Heart left ventricle (tissue), 16 donors: ENCODE data around the gene CLSTN2. TPM values are rescaled to one million over a fixed set of nuclear protein-coding genes. Genes with fewer than 3 reads are reported as not detected.

Experiments used
- ATAC-seq, 4 donors: fragments of 200-7000 bp; cut with Tn5 transposase; one replicate each; pipeline ENCODE4 v1.9.1; 2020 to 2022; ENCODE audit warnings: moderate library complexity in 4 of 4, mild to moderate bottlenecking in 3 of 4, moderate number of reproducible peaks in 1 of 4
- DNase-seq, 5 donors: peaks; one replicate each; pipeline ENCODE4 v3.0.0-alpha.2; 2020
- H3K27ac ChIP-seq, 12 donors: fragments of 200-600 bp; sonication (generic) in 4 of 12; one replicate each; pipeline versions ENCODE4 v1.5.0 to v1.8.0; 2016 to 2022; ENCODE audit warnings: mild to moderate bottlenecking in 2 of 12
- H3K27me3 ChIP-seq, 9 donors: fragments of 200-600 bp; sonication (generic) in 2 of 9; one replicate each; pipeline versions ENCODE4 v1.5.1 to v1.8.0; 2016 to 2022; ENCODE audit warnings: mild to moderate bottlenecking in 3 of 9
- H3K36me3 ChIP-seq, 9 donors: fragments of 200-600 bp; sonication (generic) in 2 of 9; one replicate each; pipeline versions ENCODE4 v1.5.0 to v1.8.0; 2018 to 2022; ENCODE audit warnings: mild to moderate bottlenecking in 2 of 9
- H3K4me1 ChIP-seq, 12 donors: fragments of 200-600 bp; sonication (generic) in 4 of 12; one replicate each; pipeline versions ENCODE4 v1.5.0 to v1.8.0; 2016 to 2022; ENCODE audit warnings: mild to moderate bottlenecking in 3 of 12
- H3K4me3 ChIP-seq, 12 donors: fragments of 200-600 bp; sonication (generic) in 4 of 12; one replicate each; pipeline versions ENCODE4 v1.5.0 to v1.8.0; 2017 to 2022; ENCODE audit warnings: mild to moderate bottlenecking in 9 of 12, moderate library complexity in 4 of 12
- H3K9me3 ChIP-seq, 12 donors: fragments of 200-600 bp; sonication (generic) in 4 of 12; one replicate each; pipeline versions ENCODE4 v1.5.0 to v1.8.0; 2016 to 2022; ENCODE audit warnings: mild to moderate bottlenecking in 1 of 12
- POLR2A ChIP-seq, 2 donors: fragments of 450-650 bp; IDR thresholded peaks; one replicate each; pipeline ENCODE4 v1.6.1; 2017; ENCODE audit warnings: antibody characterized with exemption in 2 of 2, mild to moderate bottlenecking in 2 of 2, moderate library complexity in 2 of 2
- WGBS, 4 donors: extraction: QIAGEN DNeasy Blood & Tissue Kit in 2 of 4; methylation state at CpG; one replicate each; pipeline versions ENCODE4 v1.1.5 to v1.1.7; 2013 to 2018; 5-methylcytosine and 5-hydroxymethylcytosine counted together
- intact Hi-C, 10 donors: fragments of 100-400 bp; cut with DNase I; formaldehyde crosslinking; loops; one replicate each; pipeline versions ENCODE4 v1.11.1 to v1.14.2; 2022
- polyA plus RNA-seq, 2 donors: library from polyadenylated mRNA; stranded (reverse); fragments of 200-250 nt; gene quantifications; one replicate each; pipeline ENCODE4 v1.2.3, GENCODE V29; 2013
- total RNA-seq, 9 donors: library from RNA; depleted of rRNA in 2 of 9; stranded (reverse); fragments of >200 nt in 2 of 9; fragmentation: NEBNext Ultra II Directional in 3 of 9; extraction: Animal tissue kit (Norgen Biotek cat#: 25700) in 3 of 9; gene quantifications; one replicate each; pipeline versions ENCODE4 v1.1.0 to v1.2.4, GENCODE V29; 2016 to 2023
- TF ChIP-seq, protein P1 (sequence below), 12 donors: fragments of 200-600 bp; sonication (generic) in 4 of 12; IDR thresholded peaks; one replicate each; pipeline versions ENCODE4 v1.5.0 to v1.8.0; 2018 to 2022; ENCODE audit warnings: antibody characterized with exemption in 12 of 12, mild to moderate bottlenecking in 5 of 12
- donor health status: ischemic (EF 13 %, LVEDD 7.1; RV severe dilation, severe dysfunction).
- donor health status: healthy with polysubstance abuse.
- donor health status: DM: no; HTN: yes; CAD: no.
- donor health status: DM: no; HTN: no; CAD: no.
- donor health status: ischemic (EF 25% LVEDD 6.9; RV normal size, moderate dysfunction).
- donor health status: ischemic (EF 25% LVEDD 5.7; RV mildly dilated, moderate dysfunction).
- donor health status: healthy.
- donor health status: DM: yes; HTN: yes; CAD: no.
- donor health status: ischemic (EF 35%, LVEDD 5.7; RV mildly dilated, moderate dysfunction).
- donor health status: nonischemic (EF 11% LVEDD 7.7; RV severe dilation, severe dysfunction).
- donor health status: DM: yes; HTN: yes; CAD: no.
- donor health status: PGD.
- donor health status: ischemic (EF 29% LVEDD 5.4; RV normal size, mild dysfunction).
- donor health status: nonischemic (EF 23%, LVEDD 6.1; RV moderate dilation, normal function).

The CLSTN2 gene
- total and polyA plus RNA-seq, 11 donors: 0.69 to 7.6 (median 3.9) TPM

DNA sequence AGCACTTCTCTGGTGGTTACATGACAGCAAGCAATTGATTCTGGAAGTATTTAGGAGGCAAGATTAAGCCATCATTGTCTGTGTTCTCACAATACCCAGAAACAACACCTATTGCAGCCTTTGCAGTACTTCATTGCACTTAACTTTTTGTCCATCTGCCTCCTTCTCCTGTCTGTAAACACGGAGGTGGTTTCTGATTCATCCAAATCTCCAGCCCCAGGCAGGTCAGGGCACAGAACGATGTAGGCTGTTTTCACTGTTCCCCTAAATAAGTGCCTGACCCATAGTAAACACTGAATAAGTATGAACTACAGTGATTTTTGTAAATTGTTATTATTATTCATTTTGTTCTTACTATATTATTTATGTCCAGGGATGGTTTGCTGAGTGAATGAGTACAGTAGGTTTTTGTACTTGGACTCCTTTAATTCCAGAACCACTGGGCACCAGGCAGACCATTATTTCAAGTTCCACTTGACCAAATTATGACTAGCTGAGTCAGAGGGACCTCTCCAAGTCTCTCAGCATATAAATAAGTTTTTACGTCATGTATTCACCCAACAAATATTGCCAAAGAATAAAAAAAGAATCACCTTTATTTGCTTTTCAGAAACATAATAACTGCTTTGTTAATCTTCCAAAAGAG lies 459.6 kb downstream of the CLSTN2 start:
- H3K36me3 ChIP-seq: no peaks in the 10 kb centered on the region
- peaks cover 0 to 12% (median 0%) of the 10 kb centered on the region in 12 donors for H3K4me1 ChIP-seq
- H3K27me3 ChIP-seq: peaks cover 0 to 3% (median 0%) of the 10 kb centered on the region in 9 donors
- intact Hi-C loops: no loop called here
- no peak for DNase-seq
- H3K9me3 ChIP-seq: no peaks in the 10 kb centered on the region
- TF ChIP-seq, protein P1, sequence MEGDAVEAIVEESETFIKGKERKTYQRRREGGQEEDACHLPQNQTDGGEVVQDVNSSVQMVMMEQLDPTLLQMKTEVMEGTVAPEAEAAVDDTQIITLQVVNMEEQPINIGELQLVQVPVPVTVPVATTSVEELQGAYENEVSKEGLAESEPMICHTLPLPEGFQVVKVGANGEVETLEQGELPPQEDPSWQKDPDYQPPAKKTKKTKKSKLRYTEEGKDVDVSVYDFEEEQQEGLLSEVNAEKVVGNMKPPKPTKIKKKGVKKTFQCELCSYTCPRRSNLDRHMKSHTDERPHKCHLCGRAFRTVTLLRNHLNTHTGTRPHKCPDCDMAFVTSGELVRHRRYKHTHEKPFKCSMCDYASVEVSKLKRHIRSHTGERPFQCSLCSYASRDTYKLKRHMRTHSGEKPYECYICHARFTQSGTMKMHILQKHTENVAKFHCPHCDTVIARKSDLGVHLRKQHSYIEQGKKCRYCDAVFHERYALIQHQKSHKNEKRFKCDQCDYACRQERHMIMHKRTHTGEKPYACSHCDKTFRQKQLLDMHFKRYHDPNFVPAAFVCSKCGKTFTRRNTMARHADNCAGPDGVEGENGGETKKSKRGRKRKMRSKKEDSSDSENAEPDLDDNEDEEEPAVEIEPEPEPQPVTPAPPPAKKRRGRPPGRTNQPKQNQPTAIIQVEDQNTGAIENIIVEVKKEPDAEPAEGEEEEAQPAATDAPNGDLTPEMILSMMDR (IDR thresholded peaks at IDR 0.05): no peak
- no peak for TF ChIP-seq POLR2A (IDR thresholded peaks at IDR 0.05)
- H3K27ac ChIP-seq: no peak overlapping the region
- peak in 1 of 4 donors; percentile 10 for ATAC-seq
- 77 to 86% (median 81%) methylated on average over 3 of the region's 3 CpGs for WGBS, 4 donors
- H3K4me3 ChIP-seq: no peak overlapping the region

DNA sequence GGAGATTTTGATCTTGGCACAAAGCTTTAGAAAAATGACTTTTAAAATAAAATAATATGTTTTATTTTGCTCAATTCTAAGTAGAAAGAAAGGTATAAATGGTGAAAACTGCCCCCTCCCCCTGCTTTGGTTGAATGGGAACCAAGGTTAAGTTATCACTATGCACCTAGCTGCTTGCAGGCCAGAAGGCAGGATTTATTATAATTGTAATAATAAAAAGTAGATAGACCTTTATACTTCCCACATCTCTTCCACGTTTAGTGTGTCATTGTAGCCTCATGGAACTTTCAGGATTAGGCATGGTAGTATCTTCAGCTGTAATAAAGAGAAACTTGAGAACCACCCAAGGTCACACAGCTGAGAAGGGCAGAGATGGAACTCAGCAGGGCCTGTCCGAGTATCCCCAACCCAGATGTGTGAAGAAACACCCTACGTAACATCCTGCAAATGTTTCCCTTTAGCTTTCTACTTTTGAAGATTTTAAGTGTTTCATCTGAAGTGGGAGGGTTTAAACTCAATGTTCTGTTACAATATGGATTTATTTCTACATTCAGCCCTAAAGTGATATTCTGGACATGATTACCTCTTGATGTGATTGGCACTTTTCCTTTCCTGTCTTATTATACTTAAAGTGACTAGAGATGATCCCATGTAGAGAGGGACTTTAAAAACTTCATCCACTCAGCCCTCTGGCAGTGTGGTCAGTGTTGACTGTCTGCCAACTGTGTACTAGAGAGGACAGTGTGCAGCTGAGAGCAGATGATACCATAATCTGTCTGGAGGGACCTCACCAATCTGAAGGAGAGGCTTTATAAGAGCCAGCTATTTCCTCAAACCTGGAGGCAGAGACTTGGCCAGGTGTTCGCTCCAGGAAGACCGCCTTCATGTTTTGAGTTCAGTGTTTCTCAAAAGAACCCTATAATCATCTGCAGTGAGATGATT lies 460.4 kb downstream of the CLSTN2 start:
- Histone ChIP-seq H3K36me3 (no peaks in the 10 kb centered on the region), H3K4me3 (no peak overlapping the region), H3K4me1 (peaks cover 0 to 12% (median 0%) of the 10 kb centered on the region in 12 donors), H3K27me3 (peaks cover 0 to 3% (median 0%) of the 10 kb centered on the region in 9 donors), H3K9me3 (no peaks in the 10 kb centered on the region), H3K27ac (no peak overlapping the region)
- intact Hi-C loops: no loop called here
- TF ChIP-seq, protein P1 (IDR thresholded peaks at IDR 0.05): no peak
- no peak for TF ChIP-seq POLR2A (IDR thresholded peaks at IDR 0.05)
- ATAC-seq: peak in 2 of 4 donors; percentile 19 to 28
- no peak for DNase-seq
- 75 to 89% (median 83%) methylated on average over 5 of the region's 5 CpGs for WGBS, 4 donors

DNA sequence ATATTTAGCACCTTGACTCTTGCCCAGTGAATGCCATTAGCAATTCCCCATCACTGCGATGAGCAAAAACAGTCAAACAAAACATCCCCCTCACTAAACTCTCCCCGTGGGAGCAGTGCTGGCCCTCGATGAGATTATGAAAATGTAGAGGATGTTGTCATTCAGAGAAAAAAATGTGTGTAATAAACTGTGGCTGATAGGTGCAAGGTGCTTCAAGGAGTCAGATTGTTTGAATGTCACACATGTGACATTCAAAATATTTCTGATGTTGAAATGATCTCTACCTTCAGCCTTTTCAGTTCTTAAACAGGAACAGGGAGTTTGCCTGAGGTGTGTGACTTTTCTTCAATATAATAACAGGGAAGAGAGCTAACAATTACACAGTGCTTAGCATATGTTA lies 461.1 kb downstream of the CLSTN2 start:
- ATAC-seq: no peak
- H3K27ac ChIP-seq: no peak overlapping the region

More for the DNA sequence above, 461.1 kb downstream of the CLSTN2 start:
- TF ChIP-seq, protein P1 (IDR thresholded peaks at IDR 0.05): no peak
- no peak for TF ChIP-seq POLR2A (IDR thresholded peaks at IDR 0.05)
- 53 to 67% (median 55%) methylated on average over 3 of the region's 3 CpGs for WGBS, 4 donors
- intact Hi-C loops: no loop called here
- H3K4me1 ChIP-seq: peaks cover 0 to 12% (median 0%) of the 10 kb centered on the region in 12 donors
- no peaks in the 10 kb centered on the region for H3K9me3 ChIP-seq
- DNase-seq: no peak
- no peak overlapping the region for H3K4me3 ChIP-seq
- H3K36me3 ChIP-seq: no peaks in the 10 kb centered on the region
- H3K27me3 ChIP-seq: no peaks in the 10 kb centered on the region
